Measurements from ENCODE around the gene ETV3. TPM values are rescaled to one million over a fixed set of nuclear protein-coding genes. Genes with fewer than 3 reads are reported as not detected.
"Not testable (repeated sequence)": the region's sequence is repeated elsewhere in the genome, so short reads cannot be mapped to it uniquely, and the experiment has no call there.

The ETV3 gene
- total RNA-seq, 4 donors from 2014 or later, result 8.6 to 13.4 (median 11.4) TPM

- H3K36me3 ChIP-seq, result no peaks in the 10 kb centered on the region
- no peak for ATAC-seq
- H3K4me3 ChIP-seq, result no peak overlapping the region
- in situ Hi-C loops (cut with MboI; ENCODE audit: low sequenced_read_pairs in 4 of 4), result no loop called here
- H3K9me3 ChIP-seq, result no peaks in the 10 kb centered on the region
- TF ChIP-seq CTCF (IDR thresholded peaks at IDR 0.05 in 4 of 5, conservative IDR thresholded peaks at IDR 0.05 in 1 of 5), result no peak
- no peak for TF ChIP-seq POLR2A (IDR thresholded peaks at IDR 0.05)
- no peak overlapping the region for H3K27ac ChIP-seq
- DNase-seq, result no peak
- peaks cover 0 to 3% (median 0%) of the 10 kb centered on the region in 3 donors for H3K27me3 ChIP-seq
- intact Hi-C loops (cut with DNase I; ENCODE audit: low total_unique reads), result no loop called here
- no peaks in the 10 kb centered on the region for H3K4me1 ChIP-seq
These were observed 37.0 kb downstream of the ETV3 start for GRCh38 chr1:157101149-157101548.

DNA sequence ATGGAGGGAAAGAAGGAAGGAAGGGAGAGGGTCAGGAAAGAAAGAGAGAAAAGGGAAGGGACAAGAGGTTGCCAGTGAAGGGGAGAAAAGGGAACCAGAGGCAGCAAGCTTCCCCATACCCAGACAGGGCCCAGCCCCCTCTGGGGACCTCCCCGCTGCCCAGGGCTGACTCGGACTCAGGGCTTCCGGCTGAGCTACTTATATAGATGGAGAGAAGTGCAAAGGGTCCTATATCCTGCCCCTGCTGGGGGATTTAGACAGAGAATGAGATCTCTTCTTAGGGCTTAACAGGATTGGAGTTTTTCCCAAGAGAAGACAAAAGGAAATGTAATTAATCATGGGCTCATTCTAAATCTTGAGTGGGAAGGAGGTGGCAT, 38.6 kb downstream of the ETV3 start, which contains the start of gene ETV3L:
Gene ETV3L (minus strand): TSS at position 176 of the 377 bp plus-strand sequence. CDS start 285 bp downstream, outside the sequence.
- Histone ChIP-seq H3K4me1 (no peaks in the 10 kb centered on the region), H3K27me3 (no peaks in the 10 kb centered on the region), H3K27ac (no peak within 1 kb of the TSS), H3K4me3 (no peak within 1 kb of the TSS), H3K36me3 (no peaks in the 10 kb centered on the region), H3K9me3 (no peaks in the 10 kb centered on the region)
- DNase-seq (no peak), ATAC-seq (no peak)
- TF ChIP-seq POLR2A (IDR thresholded peaks at IDR 0.05), result no peak
- in situ Hi-C loops (cut with MboI; ENCODE audit: low sequenced_read_pairs in 4 of 4), result loop anchor here in 1 of 4 donors (5.0 kb wide), 1 partner anchor 63 kb away; no protein-coding TSS in a partner anchor
- intact Hi-C loops (cut with DNase I; ENCODE audit: low total_unique reads), result no loop called here

- ATAC-seq, result not testable (repeated sequence)
These were observed 39.1 kb downstream of the ETV3 start for GRCh38 chr1:157098987-157099632.

DNA sequence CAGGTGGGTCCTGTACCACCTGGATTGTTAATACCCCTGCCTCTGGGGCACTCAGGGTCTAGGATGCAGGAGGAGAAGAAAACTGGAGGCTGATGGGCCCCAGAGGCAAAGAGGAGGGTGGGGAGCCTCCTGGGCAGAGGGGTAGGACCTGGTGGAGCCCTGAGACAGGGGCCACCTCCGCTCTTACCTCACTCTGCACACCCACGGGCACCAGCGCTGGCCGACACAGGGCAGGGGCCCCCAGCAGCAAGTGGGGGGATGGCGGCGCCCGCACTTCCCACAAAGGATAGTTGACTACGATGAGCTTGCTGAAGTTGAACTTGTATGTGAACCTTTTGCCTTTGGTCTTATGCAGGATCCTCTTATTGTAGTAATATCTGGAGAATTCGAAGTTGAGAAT, 39.7 kb downstream of the ETV3 start:
- in situ Hi-C loops (cut with MboI; ENCODE audit: low sequenced_read_pairs in 4 of 4) (loop anchor here in 1 of 4 donors (5.0 kb wide), 1 partner anchor 64 kb away; no protein-coding TSS in a partner anchor), intact Hi-C loops (cut with DNase I; ENCODE audit: low total_unique reads) (no loop called here)
- no peak for TF ChIP-seq CTCF (IDR thresholded peaks at IDR 0.05 in 4 of 5, conservative IDR thresholded peaks at IDR 0.05 in 1 of 5)
- no peak for TF ChIP-seq POLR2A (IDR thresholded peaks at IDR 0.05)
- Histone ChIP-seq H3K27me3 (no peaks in the 10 kb centered on the region), H3K4me1 (no peaks in the 10 kb centered on the region), H3K4me3 (no peak overlapping the region), H3K27ac (no peak overlapping the region), H3K9me3 (no peaks in the 10 kb centered on the region), H3K36me3 (no peaks in the 10 kb centered on the region)
- DNase-seq (no peak), ATAC-seq (no peak)

More at GRCh38 chr1:157098987-157099632, 39.1 kb downstream of the ETV3 start:
- H3K4me3 ChIP-seq; H3K27ac ChIP-seq; H3K9me3 ChIP-seq; H3K27me3 ChIP-seq; DNase-seq; intact Hi-C loops (cut with DNase I; ENCODE audit: low total_unique reads); H3K36me3 ChIP-seq; H3K4me1 ChIP-seq: not testable (repeated sequence)
- in situ Hi-C loops (cut with MboI; ENCODE audit: low sequenced_read_pairs in 4 of 4), result loop anchor here in 1 of 4 donors (5.0 kb wide), 1 partner anchor 63 kb away; no protein-coding TSS in a partner anchor

DNA sequence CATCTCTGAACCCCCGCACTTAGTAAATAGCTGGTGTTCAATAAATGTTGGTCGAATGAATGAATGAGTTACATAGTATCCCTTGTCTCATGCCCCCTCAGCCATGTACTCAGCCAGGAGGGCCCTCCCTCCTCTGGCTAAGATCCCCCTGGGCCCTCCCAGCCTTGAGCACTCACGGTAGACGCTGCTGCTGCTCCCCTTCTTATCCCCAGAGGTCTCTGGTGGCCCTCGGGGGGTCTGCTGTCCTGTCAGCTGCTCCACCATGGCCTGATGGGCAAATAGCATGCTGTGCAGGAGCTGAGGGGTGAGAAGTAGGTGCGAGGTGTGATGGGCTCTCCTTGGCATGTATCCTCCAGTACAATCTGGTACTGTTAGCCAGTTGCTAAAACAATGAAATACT, 40.5 kb downstream of the ETV3 start:
- intact Hi-C loops (cut with DNase I; ENCODE audit: low total_unique reads) (no loop called here), in situ Hi-C loops (cut with MboI; ENCODE audit: low sequenced_read_pairs in 4 of 4) (loop anchor here in 1 of 4 donors (5.0 kb wide), 1 partner anchor 65 kb away; no protein-coding TSS in a partner anchor)
- Histone ChIP-seq H3K4me1 (no peaks in the 10 kb centered on the region), H3K27ac (no peak overlapping the region), H3K9me3 (no peaks in the 10 kb centered on the region), H3K36me3 (no peaks in the 10 kb centered on the region), H3K27me3 (no peaks in the 10 kb centered on the region), H3K4me3 (no peak overlapping the region)
- ATAC-seq, result no peak
- TF ChIP-seq POLR2A (IDR thresholded peaks at IDR 0.05) (no peak), CTCF (IDR thresholded peaks at IDR 0.05 in 4 of 5, conservative IDR thresholded peaks at IDR 0.05 in 1 of 5) (no peak)
- DNase-seq, result no peak

Measured in gastrocnemius medialis (tissue), 4 donors.